Caco-2 (cell line): Measurements from ENCODE around the gene ATXN7. TPM values are rescaled to one million over a fixed set of nuclear protein-coding genes. Genes with fewer than 3 reads are reported as not detected.

Source experiments
- BruUV-seq: library from RNA; stranded (reverse); fragments of 400-500 nt; replicated peaks from 2 replicates; lab custom pipeline; 2021; lab: Mats Ljungman, UMichigan
- CTCF ChIA-PET: fragments of 300-600 bp; sonication (Branson Sonifier 250); formaldehyde crosslinking; loops from one replicate; lab custom pipeline; 2022; ENCODE audit warnings: antibody characterized with exemption; lab: Charles Lee
- POLR2A ChIA-PET: fragments of 300-600 bp; sonication (Branson Sonifier 250); formaldehyde crosslinking; loops from one replicate; lab custom pipeline; 2022; ENCODE audit warnings: antibody characterized with exemption; lab: Charles Lee
- DNase-seq, 2 experiments: peaks; one replicate each; pipeline versions ENCODE4 v3.0.0 to v3.0.0-alpha.2; 2020 to 2022
- H3K27me3 ChIP-seq: replicated peaks from 2 replicates; pipeline ENCODE4 v1.6.0; 2011; ENCODE audit warnings: low read length; ENCODE audit not compliant: control insufficient read depth, insufficient read depth
- H3K36me3 ChIP-seq: 2 replicates; pipeline ENCODE4 v1.5.1; 2011; ENCODE audit warnings: low read length; ENCODE audit not compliant: control insufficient read depth, insufficient read depth
- H3K4me1 ChIP-seq: fragments of 250-450 bp; sonication (Bioruptor Pico); 2 replicates; pipeline ENCODE4 v1.5.1; 2020; ENCODE audit warnings: mild to moderate bottlenecking
- H3K4me3 ChIP-seq: 2 replicates; pipeline ENCODE4 v1.5.1; 2011; ENCODE audit warnings: low read depth, mild to moderate bottlenecking, control low read depth, low read length
- H3K9me3 ChIP-seq: fragments of 250-450 bp; sonication (Bioruptor Pico); 2 replicates; pipeline ENCODE4 v1.5.1; 2020; ENCODE audit warnings: mild to moderate bottlenecking, moderate library complexity
- H3K27ac Mint-ChIP-seq: one replicate; pipeline ENCODE4 v1.8.0; 2022; ENCODE audit warnings: mixed read lengths; ENCODE audit not compliant: unreplicated experiment
- H3K27me3 Mint-ChIP-seq: one replicate; pipeline ENCODE4 v1.8.0; 2022; ENCODE audit warnings: mixed read lengths; ENCODE audit not compliant: insufficient read depth, unreplicated experiment
- H3K36me3 Mint-ChIP-seq: one replicate; pipeline ENCODE4 v1.8.0; 2022; ENCODE audit warnings: mild to moderate bottlenecking, mixed read lengths; ENCODE audit not compliant: insufficient read depth, unreplicated experiment
- H3K4me1 Mint-ChIP-seq: one replicate; pipeline ENCODE4 v1.8.0; 2022; ENCODE audit warnings: low read depth, mixed read lengths; ENCODE audit not compliant: unreplicated experiment
- H3K4me3 Mint-ChIP-seq: one replicate; pipeline ENCODE4 v1.8.0; 2022; ENCODE audit warnings: mild to moderate bottlenecking, moderate library complexity, mixed read lengths; ENCODE audit not compliant: unreplicated experiment
- H3K9me3 Mint-ChIP-seq: one replicate; pipeline ENCODE4 v1.8.0; 2022; ENCODE audit warnings: mixed read lengths; ENCODE audit not compliant: unreplicated experiment
- CTCF ChIP-seq, 2 experiments: fragments of 200-600 bp in 1 of 2; IDR thresholded peaks; 1 replicate in 1 of 2; 2 replicates in 1 of 2; pipeline versions ENCODE4 v1.5.1 to v1.8.0; 2011 to 2022; ENCODE audit warnings: antibody characterized with exemption in 1 of 2, control low read depth in 1 of 2, inconsistent platforms in 1 of 2, low read depth in 1 of 2, low read length in 1 of 2, mild to moderate bottlenecking in 1 of 2, moderate library complexity in 1 of 2; ENCODE audit not compliant: insufficient read depth in 1 of 2, severe bottlenecking in 1 of 2, unreplicated experiment in 1 of 2
- intact Hi-C: fragments of 100-400 bp; cut with micrococcal nuclease; formaldehyde crosslinking; loops from one replicate; pipeline ENCODE4 v1.10.0; 2022; ENCODE audit not compliant: unreplicated experiment
- total RNA-seq: library from RNA; stranded (reverse); gene quantifications from 2 replicates; pipeline ENCODE4 v1.2.3, GENCODE V29; 2022

ATXN7 gene
- total RNA-seq, 1 experiment from 2014 or later = 22.5 TPM

- H3K27me3 ChIP-seq = no peaks in the 10 kb centered on the region
- no peaks in the 10 kb centered on the region for H3K27me3 Mint-ChIP-seq
- no peaks in the 10 kb centered on the region for H3K9me3 Mint-ChIP-seq
- H3K36me3 ChIP-seq = no peaks in the 10 kb centered on the region
- BruUV-seq = no TSS peak
- ChIA-PET POLR2A (no interaction called here), CTCF (interaction anchor here (0.8 to 1.0 kb wide), 2 partner anchors 10 to 34 kb away, joined by 3 read pairs; no protein-coding TSS in a partner anchor)
- H3K4me1 ChIP-seq = peaks cover 48% of the 10 kb centered on the region
- H3K27ac Mint-ChIP-seq = no peak overlapping the region
- no peak for DNase-seq
- peaks cover 34% of the 10 kb centered on the region for H3K36me3 Mint-ChIP-seq
- intact Hi-C loops = no loop called here
- peaks cover 41% of the 10 kb centered on the region for H3K4me1 Mint-ChIP-seq
- H3K9me3 ChIP-seq = no peaks in the 10 kb centered on the region
- H3K4me3 ChIP-seq = no peak overlapping the region
- TF ChIP-seq CTCF (IDR thresholded peaks at IDR 0.05; ENCODE audit: insufficient read depth in 1 of 2, low read depth in 1 of 2, low read length in 1 of 2, severe bottlenecking in 1 of 2, unreplicated experiment in 1 of 2) = no peak
- no peak overlapping the region for H3K4me3 Mint-ChIP-seq
These were observed 108.5 kb downstream of the ATXN7 start for GRCh38 chr3:63972196-63972595.

- no peak for TF ChIP-seq CTCF (IDR thresholded peaks at IDR 0.05; ENCODE audit: insufficient read depth in 1 of 2, low read depth in 1 of 2, low read length in 1 of 2, severe bottlenecking in 1 of 2, unreplicated experiment in 1 of 2)
- BruUV-seq = no TSS peak
- ChIA-PET POLR2A (no interaction called here), CTCF (interaction anchor here (0.6 to 0.8 kb wide), 2 partner anchors 11 to 88 kb away, joined by 3 read pairs; no protein-coding TSS in a partner anchor)
- no peaks in the 10 kb centered on the region for H3K27me3 Mint-ChIP-seq
- H3K4me3 Mint-ChIP-seq = no peak overlapping the region
- peaks cover 41% of the 10 kb centered on the region for H3K4me1 Mint-ChIP-seq
- H3K36me3 ChIP-seq = no peaks in the 10 kb centered on the region
- no peak overlapping the region for H3K27ac Mint-ChIP-seq
- no peak for DNase-seq
- peaks cover 30% of the 10 kb centered on the region for H3K36me3 Mint-ChIP-seq
- intact Hi-C loops = no loop called here
- H3K9me3 ChIP-seq = no peaks in the 10 kb centered on the region
- H3K4me1 ChIP-seq = peaks cover 42% of the 10 kb centered on the region
- H3K4me3 ChIP-seq = no peak overlapping the region
- H3K9me3 Mint-ChIP-seq = no peaks in the 10 kb centered on the region
- H3K27me3 ChIP-seq = no peaks in the 10 kb centered on the region
These were observed 109.3 kb downstream of the ATXN7 start for GRCh38 chr3:63972987-63973386.

- Histone ChIP-seq H3K9me3 (no peaks in the 10 kb centered on the region), H3K27me3 (no peaks in the 10 kb centered on the region), H3K36me3 (no peaks in the 10 kb centered on the region), H3K4me1 (peaks cover 39% of the 10 kb centered on the region), H3K4me3 (no peak overlapping the region)
- TF ChIP-seq CTCF (IDR thresholded peaks at IDR 0.05; ENCODE audit: insufficient read depth in 1 of 2, low read depth in 1 of 2, low read length in 1 of 2, severe bottlenecking in 1 of 2, unreplicated experiment in 1 of 2) = no peak
- intact Hi-C loops = no loop called here
- POLR2A ChIA-PET = no interaction called here
- no peak overlapping the region for H3K27ac Mint-ChIP-seq
- CTCF ChIA-PET = no interaction called here
- H3K4me3 Mint-ChIP-seq = no peak overlapping the region
- H3K9me3 Mint-ChIP-seq = no peaks in the 10 kb centered on the region
- no peak for DNase-seq
- no peaks in the 10 kb centered on the region for H3K27me3 Mint-ChIP-seq
- no TSS peak for BruUV-seq
- peaks cover 28% of the 10 kb centered on the region for H3K36me3 Mint-ChIP-seq
- H3K4me1 Mint-ChIP-seq = peaks cover 37% of the 10 kb centered on the region
These were observed 109.7 kb downstream of the ATXN7 start for GRCh38 chr3:63973406-63973805.
